Stimulated activated CD8-positive, alpha-beta memory T cell treated with anti-CD3 and anti-CD28 coated beads, Interleukin-4, amount 100 ng/mL, for 48 hours (primary cell): ENCODE data around the gene ANKRD23.
A peak's percentile ranks its signal among the peaks of the same experiment; 100 is the strongest.
"Not testable (repeated sequence)": the region's sequence is repeated elsewhere in the genome, so short reads cannot be mapped to it uniquely, and the experiment has no call there.

ENCODE experiments used
- DNase-seq: peaks from one replicate; pipeline ENCODE4 v3.0.0-alpha.2; 2020

The ANKRD23 gene

DNA sequence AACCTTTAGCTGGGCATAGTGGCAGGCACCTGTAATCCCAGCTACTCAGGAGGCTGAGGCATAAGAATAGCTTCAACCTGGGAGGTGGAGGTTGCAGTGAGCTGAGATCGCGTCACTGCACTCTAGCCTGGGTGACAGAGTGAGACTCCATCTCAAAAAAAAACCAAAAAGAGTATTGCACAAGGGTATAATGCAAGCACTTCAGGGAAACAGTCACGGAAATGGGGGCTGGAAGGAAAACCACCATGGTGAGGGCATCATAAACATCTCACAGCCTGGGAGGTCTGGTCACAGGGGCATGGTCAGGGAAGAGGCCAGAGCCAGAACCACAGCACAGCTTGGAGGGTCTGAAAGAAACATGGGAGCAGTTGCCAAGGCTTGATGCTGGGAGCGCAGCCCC is 19.2 kb upstream of the ANKRD23 start:
- not testable (repeated sequence) for DNase-seq

DNA sequence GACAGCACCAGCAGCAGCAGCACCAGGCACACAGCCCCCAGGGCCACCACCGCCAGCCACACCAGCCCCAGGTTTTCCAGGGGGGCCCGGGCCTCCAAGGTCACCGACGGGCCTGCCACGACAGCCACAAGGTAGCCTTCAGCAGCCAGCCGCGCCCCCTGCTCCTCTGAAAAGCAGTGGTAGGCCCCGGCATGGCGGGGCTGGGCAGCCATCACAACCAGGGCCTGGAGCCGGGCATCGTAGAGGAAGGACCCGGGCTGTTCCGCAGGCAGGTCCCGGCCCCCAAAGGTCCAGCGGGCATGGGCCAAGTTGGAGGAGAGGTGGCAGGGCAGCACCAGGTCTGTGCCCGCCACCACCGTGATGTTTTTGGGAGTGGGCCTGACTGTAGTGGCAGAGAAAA is 17.3 kb upstream of the ANKRD23 start:
- no peak for DNase-seq

DNA sequence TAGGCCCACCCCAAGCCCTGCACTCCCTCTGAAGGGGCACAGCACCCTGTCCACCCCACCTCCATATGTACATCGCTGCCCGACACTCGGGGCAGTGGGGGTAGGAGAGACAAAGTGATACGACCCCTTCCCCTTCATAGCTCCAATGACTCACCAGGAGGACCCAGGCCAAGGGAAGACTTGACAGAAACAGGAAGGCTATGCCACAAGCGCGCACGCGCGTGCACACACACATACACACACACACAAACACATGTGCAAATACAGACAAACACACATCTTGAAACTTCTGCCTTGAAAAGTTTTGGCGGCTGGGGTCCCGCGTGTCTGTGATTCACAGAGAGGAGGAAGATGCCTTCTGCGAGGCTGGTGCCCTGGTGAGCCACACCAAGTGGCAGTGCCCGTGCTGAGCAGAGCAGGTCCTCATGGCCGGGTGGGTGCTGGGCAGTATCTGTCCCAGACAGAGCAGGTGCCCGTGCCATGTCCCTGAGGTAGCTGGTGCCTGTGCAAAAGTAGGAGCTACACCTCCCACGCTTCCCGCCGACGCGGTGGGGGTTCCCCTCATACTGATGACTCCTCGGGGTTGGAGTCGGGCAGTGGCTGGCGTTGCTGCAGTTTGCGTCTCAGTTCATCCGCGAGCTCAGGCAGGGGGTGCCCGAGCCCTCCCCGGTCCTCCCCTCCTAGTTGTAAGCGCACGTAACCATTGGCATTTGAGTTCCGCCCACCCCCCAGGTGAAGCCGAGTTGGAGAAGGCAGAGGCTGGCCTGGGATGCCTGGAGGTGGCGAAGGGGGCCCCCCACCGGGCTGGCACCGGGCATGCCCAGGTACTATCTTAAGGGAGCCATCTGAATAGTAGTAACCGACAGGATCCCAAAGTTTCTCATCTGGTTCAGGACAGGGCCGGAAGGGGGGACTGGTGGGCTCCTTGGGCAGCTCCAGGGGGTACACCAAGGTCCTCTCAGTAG is 16.5 kb upstream of the ANKRD23 start:
- DNase-seq = peak; percentile 59

DNA sequence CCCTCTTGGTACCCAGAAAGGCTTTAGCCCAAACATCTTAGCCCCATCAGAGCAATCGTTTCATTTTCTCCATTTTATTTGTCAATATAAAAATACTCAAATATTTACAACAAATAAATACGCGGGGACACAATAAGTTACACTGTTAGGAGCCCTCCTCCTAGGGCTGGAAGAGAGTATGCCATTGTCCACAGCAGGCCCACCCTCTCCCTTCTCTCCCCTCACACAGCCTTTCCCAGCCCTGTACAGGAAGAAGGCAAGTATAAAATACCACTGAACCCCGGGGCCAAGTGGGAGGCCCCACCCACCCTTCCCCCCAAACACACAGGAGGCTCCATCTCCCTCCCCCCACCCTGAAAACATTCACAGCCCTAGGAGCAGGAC is 15.9 kb upstream of the ANKRD23 start:
- DNase-seq = no peak

DNA sequence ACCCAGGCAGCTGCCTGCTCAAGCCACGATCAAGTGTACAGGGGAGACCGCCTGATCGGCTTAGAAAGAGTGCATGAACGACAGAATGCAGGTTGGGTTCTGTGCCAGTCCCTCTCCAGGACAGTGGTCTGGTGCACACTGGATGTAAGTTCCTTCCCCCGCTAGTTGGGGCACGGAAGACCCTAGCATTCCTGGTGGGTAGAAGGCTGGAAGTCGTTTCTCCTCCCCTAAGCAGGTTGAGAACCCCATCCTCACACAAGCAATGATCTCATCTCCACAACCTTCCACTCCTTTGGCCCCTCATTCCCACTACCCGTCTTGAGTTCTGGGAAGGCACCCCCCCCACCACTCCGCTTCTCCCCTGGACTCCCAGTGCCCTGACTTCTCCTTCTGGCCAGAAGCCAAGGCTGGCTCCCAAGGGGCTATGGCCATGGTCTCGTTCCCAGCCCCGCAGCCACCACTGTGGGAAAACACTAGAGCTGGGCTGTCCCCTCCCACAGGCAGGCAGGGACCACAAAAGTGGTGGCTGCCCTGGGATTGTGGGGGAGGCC is 15.4 kb upstream of the ANKRD23 start:
- DNase-seq = no peak

DNA sequence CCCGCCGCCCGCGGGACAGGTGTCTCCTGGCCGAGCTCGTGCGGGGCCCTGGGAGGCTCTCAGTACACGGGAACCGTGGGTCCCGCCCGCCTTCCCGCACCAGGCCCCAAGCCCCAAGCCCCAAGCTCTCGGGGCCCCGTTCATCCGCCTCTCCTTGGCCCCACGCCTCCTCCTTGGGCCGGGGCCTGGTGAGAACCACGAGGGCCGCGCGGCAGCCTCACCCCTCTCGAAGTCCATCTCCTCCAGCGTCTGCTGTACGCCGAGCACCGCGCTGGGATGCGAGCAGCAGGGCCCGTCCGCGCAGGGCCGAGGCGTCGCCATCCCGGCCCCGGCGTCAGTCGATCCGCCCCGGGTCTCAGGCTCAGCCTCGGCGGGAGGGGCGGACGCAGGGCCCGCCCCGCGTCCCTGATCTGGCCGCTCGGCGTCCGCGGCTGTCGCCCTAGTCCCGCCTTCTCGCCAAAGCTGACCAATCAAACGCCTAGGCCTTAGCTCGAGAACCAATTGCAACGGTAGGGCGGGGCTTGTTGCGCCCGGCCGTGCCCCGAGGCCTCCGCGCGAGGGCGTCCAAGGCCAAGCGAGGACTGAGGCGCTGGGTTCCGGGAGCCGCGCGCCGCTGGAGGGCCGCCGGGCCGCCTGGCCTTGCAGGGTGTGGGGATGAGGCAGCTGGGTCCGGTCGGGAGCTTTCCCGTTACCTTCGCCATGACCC is 14.0 kb upstream of the ANKRD23 start, which contains the start of gene ANKRD39:
TSS of gene ANKRD39 (minus strand) at position 350 of the 706 bp plus-strand sequence. CDS start at position 321, 29 bp downstream.
- peak; percentile 97 for DNase-seq

DNA sequence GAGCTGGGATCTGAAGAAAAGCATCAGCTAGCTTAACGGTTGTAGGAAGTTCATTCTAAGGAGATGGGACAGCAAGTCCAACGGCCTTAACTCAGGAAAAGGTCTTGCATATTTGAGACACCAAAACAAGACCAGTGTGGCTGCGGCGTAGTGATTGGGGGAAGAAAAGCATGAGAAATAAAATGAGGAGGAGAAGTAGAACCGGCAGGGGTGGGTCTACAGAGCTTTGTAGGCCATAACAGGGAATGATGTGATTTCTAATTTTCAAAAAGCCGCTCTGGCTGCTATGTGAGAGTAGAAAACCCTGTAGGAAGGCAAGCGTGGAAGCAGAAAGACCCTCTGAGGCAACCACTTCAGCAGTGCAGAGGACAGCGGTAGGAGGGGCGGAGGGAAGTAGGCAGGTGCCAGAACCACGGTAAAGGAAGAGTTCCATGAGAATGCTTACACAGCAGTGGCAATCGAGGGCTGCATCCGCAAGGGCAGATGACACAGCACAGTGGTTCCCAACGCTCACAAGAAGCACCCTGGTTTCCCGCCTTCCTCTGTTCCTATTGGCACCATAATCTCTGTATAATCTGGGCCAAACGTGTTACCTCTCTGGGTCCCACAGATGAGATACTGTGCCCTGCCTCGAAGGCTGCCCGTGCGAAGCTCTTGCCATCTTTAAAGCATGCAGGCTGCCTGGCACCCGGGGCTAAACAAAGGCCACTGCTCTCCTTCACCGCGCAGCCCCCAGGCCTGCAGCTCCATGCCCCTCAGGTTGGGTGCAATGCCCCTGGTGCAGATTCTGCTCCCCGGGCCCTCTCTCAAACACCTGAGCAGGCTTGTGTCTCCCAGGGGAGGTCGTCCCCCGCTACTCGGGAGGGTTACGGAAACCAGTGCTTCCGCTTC is 13.2 kb upstream of the ANKRD23 start:
- peak; percentile 60 for DNase-seq

DNA sequence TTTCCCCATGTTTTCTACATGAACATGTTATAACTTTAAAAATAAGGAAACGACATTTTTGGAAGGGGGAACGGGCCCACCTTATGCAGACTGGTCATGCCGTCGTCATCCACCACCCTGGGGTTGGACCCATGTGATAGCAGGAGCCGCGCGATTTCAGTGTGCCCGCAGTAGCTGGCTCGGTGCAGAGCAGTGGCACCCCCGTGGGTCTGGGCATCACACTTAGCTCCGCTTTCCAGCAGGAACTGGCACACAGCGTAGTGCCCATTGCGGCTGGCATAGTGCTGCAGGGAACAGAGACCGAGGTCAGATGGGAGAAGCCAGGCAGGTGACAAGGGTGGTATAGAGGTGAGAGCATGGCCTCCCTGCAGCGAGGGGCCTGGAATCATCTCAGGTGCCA is 9.5 kb upstream of the ANKRD23 start:
- DNase-seq = no peak

DNA sequence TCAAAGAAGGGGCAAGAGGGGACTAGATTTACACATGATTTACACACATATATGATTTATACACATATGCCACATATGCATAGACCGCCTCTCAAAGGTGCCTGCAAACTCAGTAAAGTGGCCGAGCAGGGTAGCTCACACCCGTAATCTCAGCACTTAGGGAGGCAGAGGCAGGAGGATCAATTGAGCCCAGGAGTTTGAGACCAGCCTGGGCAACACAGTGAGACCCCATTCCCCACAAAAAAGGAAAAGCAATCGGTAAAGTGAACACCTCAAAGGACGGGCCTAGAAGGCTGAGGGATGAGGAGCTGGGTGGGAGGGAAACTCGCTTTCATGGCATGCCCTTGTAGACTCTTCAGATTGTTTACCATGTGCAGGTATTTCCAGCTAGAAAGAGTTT is 8.8 kb upstream of the ANKRD23 start:
- DNase-seq = no peak

DNA sequence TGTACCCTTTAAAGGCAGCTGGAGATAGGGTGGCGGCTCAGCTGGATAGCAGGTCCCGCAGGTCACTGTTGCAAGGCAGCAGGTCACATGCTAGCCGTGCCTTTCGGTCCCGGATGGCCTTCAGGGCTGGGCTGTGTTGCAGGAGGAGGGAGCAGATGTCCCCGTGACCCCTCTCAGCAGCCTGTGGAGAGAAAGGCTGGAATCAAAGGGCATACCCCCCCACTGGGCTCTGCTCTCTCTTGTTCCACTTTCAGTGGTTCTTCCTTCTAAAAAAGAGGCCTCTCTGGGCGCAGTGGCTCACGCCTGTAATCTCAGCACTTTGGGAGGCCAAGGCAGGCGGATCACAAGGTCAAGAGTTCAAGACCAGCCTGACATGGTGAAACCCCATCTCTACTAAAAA is 4.4 kb upstream of the ANKRD23 start:
- no peak for DNase-seq

DNA sequence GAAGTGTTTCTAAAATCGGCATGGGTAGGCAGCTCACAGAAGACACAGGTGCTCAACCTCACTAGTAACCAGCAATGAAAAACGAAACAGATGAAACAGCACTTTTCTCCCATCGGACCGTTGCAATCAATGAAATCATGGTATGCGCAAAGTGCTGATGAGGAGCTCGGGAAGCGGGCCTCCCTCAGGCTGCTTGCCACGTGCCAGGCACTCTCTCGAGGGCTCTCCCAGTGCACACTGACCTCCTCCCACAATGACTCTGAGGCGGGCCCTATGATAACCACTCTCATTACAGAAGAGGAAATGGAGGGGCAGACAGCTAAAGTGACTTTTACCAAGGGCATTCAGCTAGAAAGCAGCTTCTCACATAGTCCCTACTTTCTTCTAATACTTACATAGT is 3.8 kb upstream of the ANKRD23 start:
- no peak for DNase-seq

DNA sequence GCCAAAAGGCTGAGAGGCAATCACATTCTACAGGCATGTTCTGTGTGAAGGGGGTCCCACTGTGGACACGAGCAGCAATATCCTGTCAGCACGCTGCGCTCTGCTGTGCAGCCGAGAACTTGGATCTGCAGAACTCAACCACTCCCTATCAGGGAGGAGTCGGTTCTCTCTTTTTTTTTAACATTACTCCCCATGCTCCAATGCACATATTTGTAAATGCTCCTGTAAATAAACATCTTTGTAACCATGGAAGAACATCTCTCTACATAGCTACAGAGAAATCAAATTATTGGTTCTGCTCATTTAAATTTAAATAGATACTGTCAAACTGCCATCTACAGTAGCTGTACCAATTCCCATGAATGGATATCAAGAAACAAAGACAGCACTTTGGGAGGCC is 3.0 kb upstream of the ANKRD23 start:
- no peak for DNase-seq

DNA sequence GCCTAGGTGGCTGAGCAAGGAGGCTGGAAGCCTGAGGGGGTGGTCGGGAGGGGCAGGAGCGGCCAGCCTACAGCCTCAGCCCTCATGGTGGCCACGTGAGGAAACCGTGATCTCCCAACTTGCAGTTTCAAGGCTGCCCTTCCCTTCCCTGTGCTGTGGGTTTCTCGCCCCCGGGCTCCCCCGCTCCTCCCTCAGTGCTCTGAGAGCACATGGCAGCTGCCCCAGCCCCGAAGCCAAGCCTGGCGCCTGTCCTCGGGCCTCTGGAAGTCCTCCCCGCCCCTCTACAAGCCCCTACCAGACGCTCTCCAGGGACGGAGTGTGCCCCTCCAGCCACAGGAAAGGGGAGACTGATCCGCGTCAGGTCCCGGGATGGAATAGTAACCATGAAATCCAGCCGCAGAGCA is 586 bp upstream of the ANKRD23 start:
- DNase-seq = no peak

DNA sequence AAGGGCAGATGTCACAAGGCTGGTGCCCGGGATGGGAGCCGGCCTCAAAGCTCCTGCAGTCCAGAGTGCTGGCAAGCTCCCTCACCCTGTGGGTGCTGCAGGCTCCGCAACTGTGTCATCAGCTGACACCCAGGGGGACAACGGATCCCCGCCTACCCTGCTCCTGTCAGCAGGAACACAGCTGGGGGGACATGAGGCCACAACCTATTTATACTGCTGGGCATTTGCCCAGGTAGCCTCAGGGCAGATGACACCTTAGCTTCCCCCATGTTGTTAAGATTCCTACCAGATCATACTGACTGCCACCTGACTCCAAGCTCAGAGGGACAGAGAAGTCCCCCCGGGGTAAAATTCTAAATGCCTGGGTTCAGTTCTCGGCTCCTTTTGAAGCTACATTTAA is 1.2 kb downstream of the ANKRD23 start:
- no peak for DNase-seq

DNA sequence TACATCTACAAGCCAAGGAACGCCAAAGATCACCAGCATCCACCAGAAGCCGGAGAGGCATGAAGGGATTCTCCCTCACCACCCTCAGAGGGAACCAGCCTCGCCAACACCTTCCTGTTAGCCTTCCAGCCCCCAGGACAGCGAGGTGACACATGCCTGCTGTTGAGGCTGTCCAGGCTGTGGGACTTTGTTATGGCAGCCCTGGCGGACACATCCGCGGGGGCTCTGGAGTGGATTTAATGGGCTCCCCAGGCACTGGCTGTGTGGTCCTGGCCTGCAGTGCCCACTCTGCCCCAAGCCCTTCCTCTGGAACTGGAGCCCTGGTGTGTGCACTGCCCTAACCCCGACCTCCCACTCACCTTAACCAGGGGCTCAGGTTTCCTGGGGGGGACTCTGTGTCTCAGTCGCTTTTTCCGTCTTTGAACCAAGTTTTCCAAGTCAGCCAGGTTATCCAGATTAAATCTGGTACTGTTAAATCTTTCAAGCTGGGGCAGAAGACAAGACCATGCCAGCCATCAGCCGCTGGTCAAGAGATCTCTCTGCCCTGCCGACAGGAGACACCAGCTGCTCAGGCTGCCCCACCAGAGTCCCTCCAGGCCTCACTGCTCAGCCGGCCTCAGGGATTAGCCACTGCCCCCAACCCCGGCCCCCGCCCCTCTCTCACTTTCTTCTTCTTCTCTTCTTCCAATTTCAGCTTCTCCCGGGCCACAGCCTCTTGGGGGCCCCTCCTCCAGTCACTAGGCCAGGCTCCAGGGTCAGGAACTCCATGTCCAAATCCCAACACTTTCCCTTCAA is 1.9 kb downstream of the ANKRD23 start:
- DNase-seq = no peak

DNA sequence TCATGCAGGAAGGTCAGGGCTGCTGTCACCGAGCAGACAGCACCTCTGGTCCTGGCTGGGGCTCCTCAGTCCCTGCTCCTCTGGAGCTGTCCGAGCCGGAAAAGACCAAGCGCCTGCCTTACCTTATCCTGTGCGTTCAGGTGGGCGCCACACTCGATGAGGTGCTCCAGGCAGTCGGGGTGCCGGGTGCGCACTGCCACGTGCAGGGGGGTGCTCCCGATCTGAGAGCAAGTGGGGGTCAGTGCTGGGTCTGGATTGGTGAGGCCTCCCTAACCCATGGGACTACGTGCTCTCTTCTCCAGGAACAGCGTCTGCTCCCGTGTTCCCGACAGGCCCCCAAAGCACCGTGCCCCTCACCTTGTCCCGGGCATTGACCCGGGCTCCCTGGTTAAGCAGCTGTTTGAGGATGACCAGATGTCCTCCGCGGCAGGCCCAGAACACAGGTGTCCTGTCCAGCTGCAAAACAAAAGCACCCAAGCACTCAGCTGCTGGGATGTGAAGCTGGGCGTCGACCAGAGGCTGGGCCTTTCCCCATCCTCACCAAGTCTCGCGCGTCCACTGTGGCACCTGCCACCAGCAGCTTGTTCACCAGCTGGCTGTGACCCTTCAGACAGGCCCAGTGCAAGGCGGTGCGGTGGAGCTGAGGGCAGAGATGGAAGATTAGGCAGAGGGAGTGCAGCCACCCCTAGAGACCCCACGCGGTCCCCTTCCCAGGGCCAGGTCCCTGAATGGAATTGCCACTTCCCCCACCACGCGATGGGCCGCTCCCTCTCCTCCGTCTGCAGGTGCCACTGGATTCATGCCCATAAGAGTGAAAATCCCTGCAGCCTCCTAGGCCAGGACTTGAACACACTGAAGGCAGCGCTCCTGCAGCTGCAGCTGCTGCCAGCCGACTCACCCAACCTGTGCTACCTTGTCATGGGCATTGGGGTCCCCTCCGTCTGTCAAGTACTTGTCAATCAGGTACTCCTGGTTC is 3.7 kb downstream of the ANKRD23 start:
- DNase-seq = no peak

DNA sequence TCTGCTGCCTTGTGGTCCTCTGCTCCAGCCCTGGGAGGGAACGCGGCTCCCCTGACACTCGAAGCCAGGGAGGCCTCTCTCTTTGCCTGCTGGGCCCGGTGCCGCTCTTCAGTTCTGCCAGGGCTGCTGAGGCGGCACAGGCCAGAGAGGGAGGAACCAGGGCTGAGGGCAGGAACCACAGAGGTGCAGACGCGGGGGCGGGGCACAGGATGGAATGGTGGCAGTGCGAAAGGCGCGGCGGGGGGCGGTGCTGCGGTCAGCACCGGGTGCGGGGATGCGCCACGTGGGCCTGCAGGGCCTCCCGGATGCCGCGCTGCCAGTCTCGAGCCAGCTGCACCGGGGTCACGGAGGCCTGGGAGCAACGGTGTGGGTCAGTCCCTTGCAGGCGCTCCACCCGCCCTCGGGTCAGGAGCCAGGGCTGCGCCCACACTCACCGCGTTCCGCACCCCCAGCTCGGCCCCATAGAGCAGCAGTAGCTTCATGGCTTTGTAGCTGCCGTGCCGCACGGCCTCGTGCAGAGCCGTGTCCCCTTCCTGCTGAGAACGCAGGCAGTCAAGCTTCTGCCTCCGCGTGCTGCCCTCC is 4.4 kb downstream of the ANKRD23 start:
- DNase-seq = peak; percentile 85

DNA sequence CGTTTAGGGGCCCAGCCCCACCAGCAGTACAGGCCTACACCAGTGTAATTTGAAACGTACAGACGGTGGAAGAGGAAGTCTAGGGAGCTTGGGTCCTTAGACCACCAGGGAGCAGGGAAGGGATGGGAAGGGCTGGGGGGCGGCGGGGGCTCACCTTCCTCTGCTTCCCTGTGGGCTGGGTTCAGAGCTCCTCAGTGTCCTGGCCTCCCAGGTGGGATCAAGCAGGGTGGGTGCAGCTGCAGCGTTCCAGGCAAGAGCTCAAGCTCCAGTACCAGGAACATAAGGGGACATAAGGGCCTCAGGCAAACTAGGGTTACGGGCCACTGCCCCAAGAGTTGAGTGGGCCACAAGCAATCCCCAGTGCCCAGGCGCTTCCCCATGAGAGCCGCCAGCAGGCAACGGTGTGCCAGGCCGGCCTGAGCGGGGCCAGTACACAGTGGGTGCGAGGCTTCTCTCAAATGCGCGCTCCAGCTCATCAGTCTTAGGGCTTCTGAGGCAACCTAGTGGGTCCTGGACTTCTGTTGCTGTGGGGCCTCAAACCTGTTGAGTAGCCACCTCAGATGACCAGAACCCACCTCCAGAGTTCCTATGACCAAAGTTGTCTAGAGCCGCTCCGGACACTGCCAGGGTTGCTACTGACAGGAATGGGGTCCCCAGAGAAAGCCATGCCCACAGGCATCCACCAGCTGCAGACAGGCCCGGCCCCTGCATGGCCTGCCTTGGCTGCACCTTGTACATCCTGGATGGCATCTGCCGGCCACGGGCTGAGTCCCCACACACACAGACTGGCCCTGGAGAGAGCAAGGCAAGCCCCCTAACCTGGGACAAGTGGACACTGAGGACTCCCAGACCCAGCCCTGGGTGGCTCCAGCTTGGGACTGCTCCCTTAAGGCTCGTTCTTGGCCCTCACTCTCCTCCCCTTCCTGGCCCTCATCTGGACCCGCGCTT is 5.2 kb downstream of the ANKRD23 start:
- DNase-seq = no peak

DNA sequence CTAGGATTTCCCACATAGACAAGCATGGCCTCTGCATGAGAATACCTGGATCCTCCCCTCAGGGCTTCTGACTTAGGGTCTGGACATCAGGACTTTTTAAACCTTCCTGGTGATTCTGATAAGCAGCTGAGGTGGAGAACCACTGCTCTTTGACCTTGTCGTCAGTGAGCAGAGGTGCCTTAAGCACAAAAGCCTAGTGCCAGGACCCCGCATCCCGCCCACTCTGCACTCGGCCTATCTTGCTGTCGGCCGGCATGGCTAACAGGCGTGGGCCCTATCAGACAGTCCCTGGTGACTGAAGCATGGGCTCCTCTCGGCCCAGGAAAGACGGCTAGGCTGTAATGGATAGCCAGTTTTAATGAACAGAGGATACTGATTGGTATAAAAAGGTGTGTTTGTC is 6.2 kb downstream of the ANKRD23 start:
- no peak for DNase-seq
